Measurements from ENCODE around the gene SUV39H2. TPM values are rescaled to one million over a fixed set of nuclear protein-coding genes. Genes with fewer than 3 reads are reported as not detected.
A peak's percentile ranks its signal among the peaks of the same experiment; 100 is the strongest.
"Not testable (repeated sequence)": the region's sequence is repeated elsewhere in the genome, so short reads cannot be mapped to it uniquely, and the experiment has no call there.

Gene SUV39H2
- total RNA-seq, 2 experiments from 2014 or later: 43.8 to 46.0 TPM

- H3K27ac Mint-ChIP-seq, H3K27me3 Mint-ChIP-seq, DNase-seq, H3K4me3 Mint-ChIP-seq, H3K9me3 Mint-ChIP-seq: not testable (repeated sequence)
- Mint-ChIP-seq H3K36me3 (peaks cover 15% of the 10 kb centered on the region), H3K4me1 (peaks cover 11% of the 10 kb centered on the region)
Observed at GRCh38 chr10:14942147-14942949, 63.7 kb downstream of the SUV39H2 start.

- DNase-seq, H3K4me3 Mint-ChIP-seq, H3K27me3 Mint-ChIP-seq, H3K9me3 Mint-ChIP-seq, H3K27ac Mint-ChIP-seq: not testable (repeated sequence)
- H3K4me1 Mint-ChIP-seq: peaks cover 11% of the 10 kb centered on the region
- H3K36me3 Mint-ChIP-seq: peaks cover 17% of the 10 kb centered on the region
Observed at GRCh38 chr10:14942950-14943338, 64.3 kb downstream of the SUV39H2 start.

- no peak overlapping the region for H3K27ac Mint-ChIP-seq
- no peaks in the 10 kb centered on the region for H3K27me3 Mint-ChIP-seq
- H3K36me3 Mint-ChIP-seq: peaks cover 11% of the 10 kb centered on the region
- no peak overlapping the region for H3K4me3 Mint-ChIP-seq
- H3K4me1 Mint-ChIP-seq: peaks cover 12% of the 10 kb centered on the region
- no peaks in the 10 kb centered on the region for H3K9me3 Mint-ChIP-seq
- no peak for DNase-seq
Observed at GRCh38 chr10:14945108-14945507, 66.4 kb downstream of the SUV39H2 start.

- H3K36me3 Mint-ChIP-seq: peaks cover 17% of the 10 kb centered on the region
- peaks cover 22% of the 10 kb centered on the region for H3K4me1 Mint-ChIP-seq
- H3K27ac Mint-ChIP-seq: no peak overlapping the region
- no peak for DNase-seq
- no peak overlapping the region for H3K4me3 Mint-ChIP-seq
- H3K9me3 Mint-ChIP-seq: no peaks in the 10 kb centered on the region
- no peaks in the 10 kb centered on the region for H3K27me3 Mint-ChIP-seq
Observed at GRCh38 chr10:14947268-14947667, 68.6 kb downstream of the SUV39H2 start.

- Mint-ChIP-seq H3K27ac (no peak overlapping the region), H3K9me3 (no peaks in the 10 kb centered on the region), H3K4me1 (peaks cover 29% of the 10 kb centered on the region), H3K4me3 (no peak overlapping the region), H3K27me3 (no peaks in the 10 kb centered on the region), H3K36me3 (peaks cover 25% of the 10 kb centered on the region)
- DNase-seq: no peak
Observed at GRCh38 chr10:14949291-14949690, 70.6 kb downstream of the SUV39H2 start.

- no peak for DNase-seq
- Mint-ChIP-seq H3K27me3 (no peaks in the 10 kb centered on the region), H3K9me3 (no peaks in the 10 kb centered on the region), H3K4me3 (peak overlapping the region; percentile 91), H3K36me3 (peaks cover 16% of the 10 kb centered on the region), H3K4me1 (peaks cover 34% of the 10 kb centered on the region), H3K27ac (peak overlapping the region; percentile 97)
Observed at GRCh38 chr10:14952851-14953423, 74.3 kb downstream of the SUV39H2 start.

GRCh38 chr10:14953424-14954000 is 74.8 kb downstream of the SUV39H2 start:
- H3K36me3 Mint-ChIP-seq: peaks cover 16% of the 10 kb centered on the region
- peaks cover 35% of the 10 kb centered on the region for H3K4me1 Mint-ChIP-seq
- no peaks in the 10 kb centered on the region for H3K9me3 Mint-ChIP-seq
- H3K27me3 Mint-ChIP-seq: no peaks in the 10 kb centered on the region
- H3K4me3 Mint-ChIP-seq: peak overlapping the region; percentile 91
- no peak for DNase-seq
- H3K27ac Mint-ChIP-seq: peak overlapping the region; percentile 97

Other genes starting within 250 kb of the SUV39H2 start
- gene FAM107B, start 104.0 kb upstream of the SUV39H2 start, total RNA-seq: 100 to 1,000 TPM; 195 to 203 TPM
- gene CDNF, start 40.8 kb upstream of the SUV39H2 start, total RNA-seq: 1 to 10 TPM in 1 of 2 experiments, under 1 TPM in 1; 0.96 to 1.6 TPM
- 10 to 100 TPM; 45.9 to 50.5 TPM for gene HSPA14, start 40.6 kb upstream of the SUV39H2 start, total RNA-seq
- 10 to 100 TPM; 26.4 to 26.5 TPM for gene MSANTD7, start 40.6 kb upstream of the SUV39H2 start, total RNA-seq
- 10 to 100 TPM; 19.8 to 21.4 TPM for gene DCLRE1C, start 75.2 kb downstream of the SUV39H2 start, total RNA-seq
- 1 to 10 TPM in 1 of 2 experiments, under 1 TPM in 1; 0.92 to 1.1 TPM for gene MEIG1, start 80.5 kb downstream of the SUV39H2 start, total RNA-seq
- 1 to 10 TPM; 1.2 to 2.0 TPM for gene OLAH, start 165.1 kb downstream of the SUV39H2 start, total RNA-seq
- 1 to 10 TPM; 1.3 to 1.8 TPM for gene ACBD7, start 209.9 kb downstream of the SUV39H2 start, total RNA-seq
- 10 to 100 TPM; 27.8 to 28.5 TPM for gene RPP38, start 218.5 kb downstream of the SUV39H2 start, total RNA-seq